ENCODE results near the gene RAET1G.

The RAET1G gene

DNA sequence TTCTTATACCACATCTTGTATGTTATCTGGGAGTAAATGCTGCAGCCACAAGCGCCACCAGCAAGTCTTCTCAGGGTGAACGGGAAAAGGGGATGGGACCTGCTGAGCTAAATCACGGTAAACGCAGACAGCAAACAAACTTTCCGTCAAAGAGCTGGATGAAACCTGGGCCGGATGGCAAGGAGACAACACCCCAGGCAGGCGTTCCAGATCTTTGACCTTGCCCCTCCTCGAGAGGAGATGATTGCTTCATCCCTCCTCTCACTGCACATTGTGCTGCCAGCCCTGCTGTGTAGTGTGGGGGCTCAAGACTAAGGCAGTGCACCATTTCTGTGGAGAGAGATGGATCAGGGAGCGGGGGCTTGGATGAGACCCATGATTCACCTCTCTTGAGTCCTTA lies 34.8 kb downstream of the RAET1G start:
- H3K4me1 Mint-ChIP-seq, result no peaks in the 10 kb centered on the region
- H3K4me3 Mint-ChIP-seq, result no peak overlapping the region
- ATAC-seq (no peak), DNase-seq (ENCODE audit: low spot score in 2 of 2) (no peak)
- no peaks in the 10 kb centered on the region for H3K36me3 Mint-ChIP-seq
- no peak overlapping the region for H3K27ac Mint-ChIP-seq
- H3K9me3 Mint-ChIP-seq, result no peaks in the 10 kb centered on the region

DNA sequence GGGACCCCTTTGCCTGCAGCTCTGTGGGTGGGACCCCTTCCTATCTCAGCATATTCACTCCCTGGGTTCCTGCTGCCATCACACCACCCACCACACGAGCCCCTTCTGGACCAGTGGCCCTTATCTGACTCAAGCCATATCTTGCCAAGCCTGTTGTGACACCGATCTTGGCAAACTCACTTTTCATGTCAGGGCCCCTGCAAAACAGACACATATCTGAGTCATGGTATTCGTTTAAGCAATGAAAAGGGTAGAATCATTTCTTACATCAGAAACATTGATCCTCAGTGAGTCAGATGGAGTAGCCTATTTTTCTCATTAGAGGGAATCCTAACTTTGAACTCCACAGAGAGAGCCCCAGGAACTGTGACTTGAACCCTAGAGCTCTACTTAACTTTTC lies 35.6 kb downstream of the RAET1G start:
- H3K36me3 Mint-ChIP-seq, result no peaks in the 10 kb centered on the region
- ATAC-seq (no peak), DNase-seq (ENCODE audit: low spot score in 2 of 2) (no peak)
- H3K4me3 Mint-ChIP-seq, result no peak overlapping the region
- no peaks in the 10 kb centered on the region for H3K4me1 Mint-ChIP-seq
- H3K9me3 Mint-ChIP-seq, result no peaks in the 10 kb centered on the region
- H3K27ac Mint-ChIP-seq, result no peak overlapping the region

DNA sequence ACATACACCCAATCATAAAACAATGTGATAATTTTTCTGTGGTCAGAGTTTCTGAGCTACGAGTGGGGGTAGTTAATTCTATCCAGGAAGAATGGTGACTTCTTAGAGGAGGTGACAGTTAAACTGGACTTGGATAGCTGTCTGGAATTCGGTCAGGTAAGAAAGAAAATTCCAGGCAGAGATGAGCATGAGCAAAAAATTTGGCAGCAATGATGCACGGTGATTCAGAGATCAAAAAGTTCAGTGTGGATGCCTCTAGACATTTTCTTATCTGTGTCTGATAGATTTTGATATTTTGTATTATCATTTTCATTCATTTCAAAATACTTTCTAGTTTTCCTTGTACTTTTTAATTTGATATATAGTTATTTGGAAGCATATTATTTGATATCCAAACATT lies 37.0 kb downstream of the RAET1G start:
- Mint-ChIP-seq H3K4me1 (no peaks in the 10 kb centered on the region), H3K4me3 (no peak overlapping the region), H3K36me3 (no peaks in the 10 kb centered on the region), H3K9me3 (no peaks in the 10 kb centered on the region), H3K27ac (no peak overlapping the region)
- no peak for DNase-seq (ENCODE audit: low spot score in 2 of 2)
- no peak for ATAC-seq

GRCh38 chr6:149884617-149885016 lies 38.3 kb downstream of the RAET1G start:
- no peak overlapping the region for H3K27ac Mint-ChIP-seq
- H3K4me3 Mint-ChIP-seq, result no peak overlapping the region
- H3K9me3 Mint-ChIP-seq, result no peaks in the 10 kb centered on the region
- ATAC-seq (no peak), DNase-seq (ENCODE audit: low spot score in 2 of 2) (no peak)
- H3K36me3 Mint-ChIP-seq, result no peaks in the 10 kb centered on the region
- H3K4me1 Mint-ChIP-seq, result no peaks in the 10 kb centered on the region

- DNase-seq (ENCODE audit: low spot score in 2 of 2) (no peak), ATAC-seq (no peak)
- no peak overlapping the region for H3K27ac Mint-ChIP-seq
- H3K36me3 Mint-ChIP-seq, result no peaks in the 10 kb centered on the region
- no peaks in the 10 kb centered on the region for H3K9me3 Mint-ChIP-seq
- no peak overlapping the region for H3K4me3 Mint-ChIP-seq
- no peaks in the 10 kb centered on the region for H3K4me1 Mint-ChIP-seq
Measured at GRCh38 chr6:149884215-149884614, 38.7 kb downstream of the RAET1G start.

- Mint-ChIP-seq H3K4me1 (no peaks in the 10 kb centered on the region), H3K27ac (no peak overlapping the region), H3K36me3 (no peaks in the 10 kb centered on the region), H3K4me3 (no peak overlapping the region), H3K9me3 (no peaks in the 10 kb centered on the region)
- no peak for DNase-seq (ENCODE audit: low spot score in 2 of 2)
- ATAC-seq, result no peak
Measured at GRCh38 chr6:149881860-149882259, 41.1 kb downstream of the RAET1G start.

GRCh38 chr6:149881066-149881766 lies 41.7 kb downstream of the RAET1G start:
- DNase-seq (ENCODE audit: low spot score in 2 of 2), result no peak
- Mint-ChIP-seq H3K36me3 (no peaks in the 10 kb centered on the region), H3K4me1 (no peaks in the 10 kb centered on the region), H3K9me3 (no peaks in the 10 kb centered on the region), H3K27ac (no peak overlapping the region), H3K4me3 (no peak overlapping the region)
- ATAC-seq, result no peak

- no peak overlapping the region for H3K27ac Mint-ChIP-seq
Measured at GRCh38 chr6:149877659-149878058, 45.3 kb downstream of the RAET1G start.

GRCh38 chr6:149876241-149876933 lies 46.5 kb downstream of the RAET1G start:
- H3K4me1 Mint-ChIP-seq, result no peaks in the 10 kb centered on the region
- H3K9me3 Mint-ChIP-seq, result no peaks in the 10 kb centered on the region
- DNase-seq (ENCODE audit: low spot score in 2 of 2) (no peak), ATAC-seq (no peak)
- no peak overlapping the region for H3K27ac Mint-ChIP-seq
- H3K36me3 Mint-ChIP-seq, result no peaks in the 10 kb centered on the region
- no peak overlapping the region for H3K4me3 Mint-ChIP-seq

More at GRCh38 chr6:149877659-149878058, 45.3 kb downstream of the RAET1G start:
- no peak for ATAC-seq
- no peaks in the 10 kb centered on the region for H3K4me1 Mint-ChIP-seq
- H3K4me3 Mint-ChIP-seq, result no peak overlapping the region
- no peak for DNase-seq (ENCODE audit: low spot score in 2 of 2)
- H3K9me3 Mint-ChIP-seq, result no peaks in the 10 kb centered on the region
- no peaks in the 10 kb centered on the region for H3K36me3 Mint-ChIP-seq

DNA sequence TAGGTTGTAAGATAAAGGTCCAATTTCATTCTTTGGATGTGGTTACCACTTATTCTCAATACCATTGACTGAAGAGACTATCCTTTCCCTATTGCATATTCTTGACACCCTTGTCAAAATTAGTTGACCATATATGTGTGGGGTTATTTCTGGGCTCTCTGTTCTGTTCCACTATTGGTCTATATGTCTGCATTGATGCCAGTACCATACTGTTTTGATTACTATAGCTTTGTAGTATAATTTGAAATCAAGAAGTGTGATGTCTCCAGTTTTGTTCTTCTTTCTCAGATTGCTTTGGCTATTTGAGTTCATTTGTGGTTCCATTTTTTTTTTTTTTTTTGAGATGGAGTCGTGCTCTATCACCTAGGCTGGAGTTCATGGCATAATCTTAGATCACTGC lies 50.7 kb downstream of the RAET1G start:
- H3K27ac Mint-ChIP-seq, result no peak overlapping the region
- no peaks in the 10 kb centered on the region for H3K4me1 Mint-ChIP-seq
- H3K36me3 Mint-ChIP-seq, result no peaks in the 10 kb centered on the region
- DNase-seq (ENCODE audit: low spot score in 2 of 2) (no peak), ATAC-seq (no peak)
- no peak overlapping the region for H3K4me3 Mint-ChIP-seq
- H3K9me3 Mint-ChIP-seq, result no peaks in the 10 kb centered on the region

DNA sequence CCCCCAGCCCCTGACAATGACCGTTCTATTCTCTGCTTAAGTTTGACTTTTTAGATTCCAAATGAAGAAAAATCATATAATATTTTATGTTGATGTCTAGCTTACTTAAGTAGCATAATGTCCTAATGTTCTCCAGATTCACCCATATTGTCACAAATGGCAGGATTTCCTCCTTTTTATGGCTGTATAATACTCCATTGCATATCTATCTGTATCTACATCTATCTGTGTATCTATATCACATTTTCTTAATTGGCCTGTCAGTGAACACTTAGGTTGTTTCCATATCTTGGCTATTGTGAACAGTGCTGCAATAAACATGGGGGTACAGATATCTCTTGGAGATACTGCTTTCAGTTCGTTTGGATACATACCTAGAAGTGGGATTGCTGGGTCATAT lies 51.7 kb downstream of the RAET1G start:
- Mint-ChIP-seq H3K36me3 (no peaks in the 10 kb centered on the region), H3K4me1 (no peaks in the 10 kb centered on the region), H3K9me3 (no peaks in the 10 kb centered on the region), H3K27ac (no peak overlapping the region), H3K4me3 (no peak overlapping the region)
- DNase-seq (ENCODE audit: low spot score in 2 of 2) (no peak), ATAC-seq (no peak)

GRCh38 chr6:149869275-149869892 lies 53.5 kb downstream of the RAET1G start:
- H3K4me1 Mint-ChIP-seq, result no peaks in the 10 kb centered on the region
- no peaks in the 10 kb centered on the region for H3K36me3 Mint-ChIP-seq
- DNase-seq (ENCODE audit: low spot score in 2 of 2), result no peak
- no peak for ATAC-seq
- H3K9me3 Mint-ChIP-seq, result no peaks in the 10 kb centered on the region
- H3K4me3 Mint-ChIP-seq, result no peak overlapping the region
- no peak overlapping the region for H3K27ac Mint-ChIP-seq

- Mint-ChIP-seq H3K4me3 (no peak overlapping the region), H3K36me3 (no peaks in the 10 kb centered on the region), H3K4me1 (peaks cover 2% of the 10 kb centered on the region), H3K9me3 (no peaks in the 10 kb centered on the region), H3K27ac (no peak overlapping the region)
- ATAC-seq (no peak), DNase-seq (ENCODE audit: low spot score in 2 of 2) (no peak)
Measured at GRCh38 chr6:149867876-149868640, 54.9 kb downstream of the RAET1G start.

Data from stimulated activated effector memory CD8-positive, alpha-beta T cell treated with anti-CD3 and anti-CD28 coated beads, Interleukin-12 subunit alpha, Interleukin-12 subunit beta, amount 100 ng/mL, for 72 hours (primary cell).